OCI-LY1 (cell line): Measurements from ENCODE around the gene AK3.

Experiments
- H2AFZ ChIP-seq: fragments of 200-600 bp; sonication (generic), shearing (Covaris generic); 2 replicates; pipeline ENCODE4 v1.6.0; 2014; ENCODE audit warnings: antibody characterized with exemption, mild to moderate bottlenecking, low read length
- H3F3A ChIP-seq: fragments of 200-600 bp; sonication (generic), shearing (Covaris generic); 2 replicates; pipeline ENCODE4 v1.6.0; 2014; ENCODE audit warnings: mild to moderate bottlenecking, antibody characterized with exemption, low read length, moderate library complexity; ENCODE audit not compliant: insufficient read depth
- H3K27ac ChIP-seq: fragments of 200-600 bp; sonication (generic); 2 replicates; pipeline ENCODE4 v1.5.1; 2014; ENCODE audit warnings: low read length, mixed run types, mild to moderate bottlenecking, low read depth; ENCODE audit not compliant: poor library complexity, severe bottlenecking
- H3K27me3 ChIP-seq: fragments of 200-600 bp; sonication (generic); 2 replicates; pipeline ENCODE4 v1.6.0; 2014; ENCODE audit warnings: antibody characterized with exemption, mild to moderate bottlenecking, low read length, moderate library complexity; ENCODE audit not compliant: insufficient read depth
- H3K36me3 ChIP-seq: fragments of 200-600 bp; sonication (generic); 2 replicates; pipeline ENCODE4 v1.6.1; 2014; ENCODE audit warnings: mild to moderate bottlenecking, antibody characterized with exemption, low read length, moderate library complexity, mixed read lengths; ENCODE audit not compliant: insufficient read depth
- H3K4me1 ChIP-seq: fragments of 200-600 bp; sonication (generic); 2 replicates; pipeline ENCODE4 v1.5.1; 2014; ENCODE audit warnings: mild to moderate bottlenecking, low read length, moderate library complexity; ENCODE audit not compliant: insufficient read depth, severe bottlenecking
- H3K4me2 ChIP-seq: fragments of 200-600 bp; sonication (generic), shearing (Covaris generic); 2 replicates; pipeline ENCODE4 v1.6.1; 2014; ENCODE audit warnings: low read length
- H3K4me3 ChIP-seq: fragments of 200-600 bp; sonication (generic); 2 replicates; pipeline ENCODE4 v1.5.1; 2014; ENCODE audit warnings: low read length, low read depth, mild to moderate bottlenecking, mixed read lengths; ENCODE audit not compliant: poor library complexity, severe bottlenecking
- H3K79me2 ChIP-seq: fragments of 200-600 bp; shearing (Covaris generic); 2 replicates; pipeline ENCODE4 v1.6.1; 2016; ENCODE audit warnings: mixed run types, low read length, mixed read lengths; ENCODE audit not compliant: insufficient read depth
- H3K9ac ChIP-seq: fragments of 200-600 bp; sonication (generic), shearing (Covaris generic); 2 replicates; pipeline ENCODE4 v1.6.1; 2014; ENCODE audit warnings: mild to moderate bottlenecking, low read length, mixed read lengths
- H3K9me2 ChIP-seq: fragments of 200-600 bp; sonication (generic), shearing (Covaris generic); 2 replicates; pipeline ENCODE4 v1.6.1; 2014; ENCODE audit warnings: low read depth, mild to moderate bottlenecking, low read length, mixed read lengths
- H3K9me3 ChIP-seq: fragments of 200-600 bp; shearing (Covaris generic); 2 replicates; pipeline ENCODE4 v1.6.1; 2014; ENCODE audit warnings: low read length, mixed read lengths
- H4K20me1 ChIP-seq: fragments of 200-600 bp; sonication (generic), shearing (Covaris generic); 2 replicates; pipeline ENCODE4 v1.6.0; 2016; ENCODE audit warnings: mild to moderate bottlenecking, low read length; ENCODE audit not compliant: insufficient read depth
- EZH2 ChIP-seq: fragments of 200-600 bp; sonication (generic), shearing (Covaris generic); IDR thresholded peaks from 2 replicates; pipeline ENCODE4 v1.8.0; 2017; ENCODE audit warnings: borderline replicate concordance, mixed run types, mild to moderate bottlenecking, antibody characterized with exemption, low read length, moderate library complexity, mixed read lengths
- TF ChIP-seq, protein P1 (sequence below): fragments of 200-600 bp; sonication (generic), shearing (Covaris generic); IDR thresholded peaks from 2 replicates; pipeline ENCODE4 v1.5.1; 2017; ENCODE audit warnings: mild to moderate bottlenecking, antibody characterized with exemption, low read length, moderate library complexity, mixed read lengths

The AK3 gene

DNA sequence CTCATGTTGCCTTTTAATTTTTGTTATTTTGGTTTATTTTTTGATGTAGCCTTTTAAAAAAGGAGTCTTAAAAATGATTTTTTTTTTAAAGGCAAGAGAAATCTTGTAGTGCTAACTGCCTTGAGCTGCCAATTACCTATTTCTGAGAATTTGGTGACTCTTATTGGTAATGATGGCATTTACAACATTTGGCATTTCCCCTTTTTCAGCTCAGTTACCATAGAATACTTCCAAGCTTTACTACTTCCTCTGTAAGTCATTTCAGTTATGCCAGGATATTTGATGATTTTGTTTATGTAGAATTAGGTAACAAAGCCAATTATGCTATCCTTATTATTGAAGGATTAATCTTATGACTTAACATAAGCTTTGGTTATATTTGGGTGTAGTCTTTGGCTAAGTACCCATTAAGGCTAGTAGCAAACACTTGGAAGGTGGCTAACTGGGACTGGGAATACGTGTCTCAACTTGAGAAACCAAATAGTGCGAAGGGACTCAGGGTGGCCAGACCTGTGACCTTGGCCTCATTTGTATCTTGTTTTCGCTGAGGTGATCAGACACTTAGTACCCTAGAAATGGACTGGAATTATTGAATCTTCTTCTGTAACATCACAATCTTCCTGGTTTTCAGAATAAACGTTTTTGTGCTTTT lies 33.9 kb downstream of the AK3 start:
- no peak overlapping the region for H3K4me3 ChIP-seq
- H2AFZ ChIP-seq = no peak overlapping the region
- no peak overlapping the region for H3K27ac ChIP-seq
- H3K4me2 ChIP-seq = no peak overlapping the region
- no peaks in the 10 kb centered on the region for H4K20me1 ChIP-seq
- H3K4me1 ChIP-seq = no peaks in the 10 kb centered on the region
- H3K27me3 ChIP-seq = no peaks in the 10 kb centered on the region
- H3F3A ChIP-seq = no peaks in the 10 kb centered on the region
- no peaks in the 10 kb centered on the region for H3K9me3 ChIP-seq
- H3K79me2 ChIP-seq = no peaks in the 10 kb centered on the region
- H3K9ac ChIP-seq = no peak overlapping the region
- TF ChIP-seq, protein P1, sequence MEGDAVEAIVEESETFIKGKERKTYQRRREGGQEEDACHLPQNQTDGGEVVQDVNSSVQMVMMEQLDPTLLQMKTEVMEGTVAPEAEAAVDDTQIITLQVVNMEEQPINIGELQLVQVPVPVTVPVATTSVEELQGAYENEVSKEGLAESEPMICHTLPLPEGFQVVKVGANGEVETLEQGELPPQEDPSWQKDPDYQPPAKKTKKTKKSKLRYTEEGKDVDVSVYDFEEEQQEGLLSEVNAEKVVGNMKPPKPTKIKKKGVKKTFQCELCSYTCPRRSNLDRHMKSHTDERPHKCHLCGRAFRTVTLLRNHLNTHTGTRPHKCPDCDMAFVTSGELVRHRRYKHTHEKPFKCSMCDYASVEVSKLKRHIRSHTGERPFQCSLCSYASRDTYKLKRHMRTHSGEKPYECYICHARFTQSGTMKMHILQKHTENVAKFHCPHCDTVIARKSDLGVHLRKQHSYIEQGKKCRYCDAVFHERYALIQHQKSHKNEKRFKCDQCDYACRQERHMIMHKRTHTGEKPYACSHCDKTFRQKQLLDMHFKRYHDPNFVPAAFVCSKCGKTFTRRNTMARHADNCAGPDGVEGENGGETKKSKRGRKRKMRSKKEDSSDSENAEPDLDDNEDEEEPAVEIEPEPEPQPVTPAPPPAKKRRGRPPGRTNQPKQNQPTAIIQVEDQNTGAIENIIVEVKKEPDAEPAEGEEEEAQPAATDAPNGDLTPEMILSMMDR = no peak
- TF ChIP-seq EZH2 = no peak
- H3K9me2 ChIP-seq = no peaks in the 10 kb centered on the region
- peaks cover 78% of the 10 kb centered on the region for H3K36me3 ChIP-seq

DNA sequence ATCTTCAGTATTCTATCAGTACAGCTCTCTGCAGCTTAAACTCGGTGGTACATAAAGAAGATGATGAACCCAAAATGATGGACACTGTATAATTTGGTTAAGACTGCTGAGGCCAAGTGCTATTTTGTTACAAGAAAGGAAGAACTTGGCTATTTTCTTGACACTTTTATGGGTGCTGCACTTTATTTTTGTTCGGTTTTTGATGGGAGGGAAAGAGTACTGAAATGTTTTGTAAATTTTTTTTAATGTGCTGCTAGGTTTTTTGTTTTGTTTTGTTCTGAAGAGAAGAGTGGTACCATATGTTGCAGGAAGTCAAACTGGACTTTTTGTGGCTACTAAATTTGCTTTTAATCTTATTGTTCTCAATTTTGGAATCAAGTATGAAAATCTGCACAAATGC lies 35.0 kb downstream of the AK3 start:
- H3K27ac ChIP-seq = no peak overlapping the region
- H3K79me2 ChIP-seq = no peaks in the 10 kb centered on the region
- TF ChIP-seq EZH2 = no peak
- TF ChIP-seq, protein P1 = no peak
- no peaks in the 10 kb centered on the region for H3K27me3 ChIP-seq
- H3K9me2 ChIP-seq = no peaks in the 10 kb centered on the region
- no peak overlapping the region for H2AFZ ChIP-seq
- H3F3A ChIP-seq = no peaks in the 10 kb centered on the region
- no peaks in the 10 kb centered on the region for H3K9me3 ChIP-seq
- H4K20me1 ChIP-seq = no peaks in the 10 kb centered on the region
- no peaks in the 10 kb centered on the region for H3K4me1 ChIP-seq
- H3K36me3 ChIP-seq = peaks cover 77% of the 10 kb centered on the region
- no peak overlapping the region for H3K4me3 ChIP-seq
- no peak overlapping the region for H3K9ac ChIP-seq
- H3K4me2 ChIP-seq = no peak overlapping the region

DNA sequence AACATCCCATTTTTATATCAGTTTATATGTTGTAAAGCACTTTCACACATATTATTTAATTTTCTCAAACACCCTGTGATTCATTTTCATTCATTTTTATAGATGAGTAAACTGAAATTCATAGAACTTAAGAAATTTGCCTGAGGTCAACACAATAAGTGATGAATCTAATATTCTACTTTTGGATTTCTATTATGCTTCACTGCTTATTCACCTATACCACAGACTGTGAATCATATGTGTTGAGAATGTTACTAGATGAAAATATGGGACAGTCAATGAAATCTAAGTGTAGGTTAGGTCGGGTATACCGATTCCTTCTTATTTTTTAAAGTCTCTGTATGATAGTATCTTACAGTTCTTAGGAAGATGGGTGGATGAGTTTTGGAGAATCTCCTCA lies 36.9 kb downstream of the AK3 start:
- no peak overlapping the region for H3K4me3 ChIP-seq
- H3K27ac ChIP-seq = no peak overlapping the region
- H3K4me2 ChIP-seq = no peak overlapping the region
- no peak overlapping the region for H3K9ac ChIP-seq
- H3K4me1 ChIP-seq = no peaks in the 10 kb centered on the region
- H3K27me3 ChIP-seq = no peaks in the 10 kb centered on the region
- H3K36me3 ChIP-seq = peaks cover 69% of the 10 kb centered on the region
- H4K20me1 ChIP-seq = no peaks in the 10 kb centered on the region
- H3F3A ChIP-seq = no peaks in the 10 kb centered on the region
- TF ChIP-seq EZH2 = no peak
- TF ChIP-seq, protein P1 = no peak
- no peaks in the 10 kb centered on the region for H3K9me2 ChIP-seq
- no peaks in the 10 kb centered on the region for H3K79me2 ChIP-seq
- H2AFZ ChIP-seq = no peak overlapping the region
- H3K9me3 ChIP-seq = no peaks in the 10 kb centered on the region
